HG03439 (cell line): ENCODE data around the gene TRABD2A.

ENCODE experiments used
- ATAC-seq: cut with Tn5 transposase; IDR thresholded peaks from one replicate; pipeline ENCODE4 v1.9.1; 2021; ENCODE audit warnings: mild to moderate bottlenecking, moderate library complexity; ENCODE audit not compliant: unreplicated experiment

The TRABD2A gene

DNA sequence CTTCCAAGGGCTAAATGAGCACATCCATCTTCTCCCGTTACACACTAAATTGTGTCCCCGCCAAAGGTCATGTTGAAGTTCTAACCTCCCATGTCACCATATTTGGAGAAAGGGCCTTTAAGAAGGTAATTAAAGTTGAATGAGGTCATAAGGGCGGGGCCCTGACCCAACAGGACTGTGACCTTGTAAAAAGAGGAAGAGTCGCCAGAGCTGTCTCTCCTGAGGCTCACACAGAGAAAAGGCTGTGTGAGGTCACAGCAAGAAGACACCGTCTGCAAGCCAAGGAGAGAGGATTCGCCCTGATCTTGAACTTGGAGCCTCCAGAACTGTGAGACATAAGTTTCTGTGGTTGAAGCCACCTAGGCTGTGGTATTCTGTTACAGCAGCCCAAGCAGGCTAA lies 24.1 kb downstream of the TRABD2A start:
- ATAC-seq: no peak

DNA sequence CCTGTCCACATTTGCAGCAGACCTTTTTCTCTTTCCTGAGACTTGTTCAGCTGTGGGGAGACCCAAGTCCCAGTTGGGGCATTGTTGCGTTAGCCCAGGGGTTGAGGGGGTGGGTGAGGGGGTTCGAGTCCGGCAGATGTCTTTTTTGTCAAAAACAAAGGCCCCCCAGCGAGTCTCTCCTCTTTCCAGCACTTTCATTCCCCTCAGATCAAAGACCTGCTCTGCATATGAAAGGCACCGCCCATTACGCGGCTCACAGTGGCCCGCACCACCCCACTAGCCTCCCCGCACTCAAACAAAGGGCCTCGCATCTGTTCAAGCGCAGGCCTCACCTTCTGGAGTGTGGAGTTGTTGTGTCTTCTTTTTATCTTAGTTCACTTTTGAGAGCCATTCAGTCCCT lies 25.2 kb downstream of the TRABD2A start:
- no peak for ATAC-seq

DNA sequence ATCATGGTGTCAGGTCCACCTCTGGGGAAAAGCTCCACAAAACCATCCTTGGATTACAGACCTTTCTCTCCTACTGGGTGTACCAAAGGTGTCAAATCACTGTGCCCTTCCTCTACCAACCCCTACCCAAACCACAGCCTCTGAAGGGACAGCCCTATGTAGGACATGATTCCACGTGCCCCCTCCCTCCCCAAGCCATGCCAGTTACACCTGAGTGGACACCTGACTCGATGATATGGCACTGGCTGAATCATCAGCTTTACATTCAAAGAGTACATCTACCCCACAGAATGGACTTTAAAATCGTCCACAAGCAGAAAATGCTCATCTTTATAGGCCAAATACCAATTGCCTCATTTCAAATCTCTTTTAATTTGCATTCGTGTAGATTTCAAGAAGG lies 26.0 kb downstream of the TRABD2A start:
- ATAC-seq: no peak

DNA sequence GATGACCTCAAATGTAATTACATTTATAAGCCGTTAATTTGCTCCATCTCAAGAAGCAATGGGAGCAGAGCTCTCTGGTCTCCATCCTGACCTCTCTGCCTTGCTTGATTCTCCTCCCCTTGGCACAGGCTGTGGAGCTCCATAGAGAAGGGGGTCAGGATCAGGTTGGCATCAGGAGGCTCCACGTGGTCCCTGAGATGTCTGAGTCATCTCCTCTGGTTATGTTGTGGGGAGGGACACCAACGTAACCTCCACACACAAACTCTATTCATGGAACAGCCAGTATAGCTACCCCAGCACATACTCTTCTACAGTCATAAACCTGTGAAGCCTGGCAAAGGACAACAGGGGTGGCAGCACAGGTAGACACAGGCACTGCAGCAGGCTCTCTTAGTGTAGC lies 29.0 kb downstream of the TRABD2A start:
- ATAC-seq: no peak

DNA sequence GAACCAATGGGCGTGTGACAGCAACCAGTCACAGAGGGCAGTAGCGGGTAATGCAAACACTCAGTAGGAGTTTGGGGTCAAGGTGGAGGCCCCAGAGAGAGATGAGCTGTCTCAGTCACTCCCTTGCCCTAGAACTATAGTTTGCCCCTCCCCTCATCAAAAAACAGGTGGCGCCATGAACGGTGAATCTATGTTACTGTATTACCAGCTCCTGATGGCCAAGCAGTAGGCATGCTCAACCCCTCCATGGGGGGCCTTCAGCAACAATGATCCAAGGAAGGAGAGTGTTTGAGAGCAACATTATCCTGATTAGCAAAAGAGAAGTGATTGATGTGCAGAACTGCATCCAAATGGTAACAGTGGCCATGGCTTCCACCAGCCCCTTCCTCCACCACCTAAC lies 30.4 kb downstream of the TRABD2A start:
- ATAC-seq: no peak

DNA sequence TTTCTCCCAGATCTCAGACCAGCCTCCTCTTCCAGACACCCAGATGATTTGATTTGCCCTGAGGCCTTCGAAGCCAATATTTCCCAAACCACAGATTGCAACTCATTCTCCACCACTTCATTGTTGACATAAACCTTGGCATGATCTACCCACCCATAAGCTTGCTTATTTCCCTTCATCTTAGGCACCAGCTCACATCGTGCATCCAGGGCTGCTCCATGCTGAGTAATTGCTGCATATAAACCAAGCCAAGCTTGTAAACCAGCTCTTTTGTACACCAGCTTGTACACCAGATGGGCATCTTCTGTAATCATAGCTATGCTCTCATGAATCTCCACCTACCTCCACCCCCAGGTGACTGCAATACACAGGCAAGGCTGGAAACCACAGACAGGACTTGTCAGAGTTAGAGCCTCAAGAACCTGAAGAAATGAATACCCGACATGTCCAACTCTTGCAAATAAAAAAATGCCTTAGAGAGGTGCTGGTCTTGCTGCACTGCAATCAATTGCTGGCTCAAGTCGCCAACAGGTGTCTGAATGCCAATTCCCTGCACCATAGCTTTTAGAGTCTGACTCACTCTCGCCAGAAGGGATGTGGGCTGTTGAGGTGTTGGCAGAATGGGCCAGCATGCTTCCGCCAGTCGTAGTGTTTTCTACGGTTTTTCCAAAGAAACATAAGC lies 31.5 kb downstream of the TRABD2A start:
- no peak for ATAC-seq

DNA sequence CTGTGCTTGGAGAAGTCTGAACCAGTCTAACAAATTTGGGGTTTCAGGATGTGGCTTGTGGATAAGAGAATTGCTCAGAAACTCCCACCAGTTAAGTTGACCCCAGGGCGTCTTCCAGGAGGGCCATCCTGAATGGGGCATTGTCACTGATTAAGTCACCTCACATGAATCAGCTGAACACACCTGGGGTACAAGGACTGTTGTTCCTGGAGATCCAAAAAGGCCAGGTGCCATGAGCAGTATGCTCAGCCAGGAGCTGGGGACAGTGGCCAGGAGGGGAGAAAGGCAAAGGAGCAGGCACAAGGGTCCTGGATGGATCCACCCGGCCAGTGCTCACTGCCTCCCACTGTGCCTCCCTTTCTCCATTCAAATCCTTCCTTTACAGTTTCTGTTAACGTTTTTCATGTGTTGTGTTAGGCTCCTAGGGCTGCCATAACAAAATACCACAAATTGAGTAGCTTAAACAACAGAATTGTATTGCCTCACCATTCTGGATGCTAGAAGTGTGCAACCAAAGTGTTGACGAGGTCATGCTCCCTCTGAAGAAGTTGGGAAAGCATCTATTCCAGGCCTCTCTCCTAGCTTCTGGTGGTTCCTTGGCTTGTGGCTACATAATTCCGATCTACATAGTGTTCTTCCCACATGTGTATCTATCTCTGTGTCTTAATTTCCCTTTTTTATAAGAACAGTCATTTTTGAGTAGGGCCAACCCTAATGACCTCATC lies 33.4 kb downstream of the TRABD2A start:
- no peak for ATAC-seq

DNA sequence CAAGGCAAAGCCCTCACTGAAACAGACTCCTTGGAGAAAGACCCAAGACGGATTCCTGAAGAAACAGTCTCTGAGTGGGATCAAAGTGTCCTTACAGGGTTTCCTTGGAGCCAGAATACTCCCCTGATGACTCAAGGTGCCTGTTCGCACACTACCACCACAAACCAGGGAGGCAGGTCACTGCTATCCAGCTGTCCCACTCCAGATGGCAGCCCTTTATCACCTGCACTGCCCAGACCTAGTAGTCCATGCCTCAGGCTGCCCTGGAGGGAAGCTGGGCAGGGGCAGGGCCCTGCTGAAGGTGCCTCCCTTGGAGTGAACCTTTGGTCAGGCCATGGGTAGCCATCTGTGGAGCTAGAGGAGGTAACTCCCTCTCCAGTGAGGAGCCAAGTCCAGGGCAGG lies 34.1 kb downstream of the TRABD2A start:
- no peak for ATAC-seq

DNA sequence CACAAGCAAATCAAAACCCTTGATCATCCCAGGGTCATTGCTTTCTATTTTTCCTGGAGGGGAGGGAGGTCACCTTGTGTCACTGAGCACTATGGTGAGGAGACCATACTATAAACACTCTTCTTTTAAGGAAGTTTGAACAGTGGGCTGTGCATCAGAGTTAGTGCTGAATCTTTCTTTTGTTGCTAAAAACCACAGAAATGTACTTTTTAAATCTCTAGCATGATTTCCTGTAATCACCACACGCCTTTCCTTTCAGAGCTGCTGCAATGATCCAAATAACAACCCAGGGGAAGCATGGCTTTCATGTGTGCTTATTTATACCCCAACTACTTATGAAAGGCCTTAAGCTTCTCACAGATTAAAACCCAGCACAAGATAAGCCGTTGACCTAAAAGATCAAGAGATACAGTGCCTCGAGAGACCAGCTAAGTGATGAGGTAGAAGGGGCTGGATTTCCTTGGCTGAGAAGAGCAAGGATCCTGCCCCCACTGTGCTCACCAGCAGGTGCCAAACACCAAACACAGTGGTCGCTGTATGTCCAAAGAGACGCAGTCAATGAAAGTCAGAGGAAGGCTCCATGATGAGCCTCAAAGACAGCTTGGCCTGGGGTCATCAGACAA lies 34.7 kb downstream of the TRABD2A start:
- ATAC-seq: no peak

DNA sequence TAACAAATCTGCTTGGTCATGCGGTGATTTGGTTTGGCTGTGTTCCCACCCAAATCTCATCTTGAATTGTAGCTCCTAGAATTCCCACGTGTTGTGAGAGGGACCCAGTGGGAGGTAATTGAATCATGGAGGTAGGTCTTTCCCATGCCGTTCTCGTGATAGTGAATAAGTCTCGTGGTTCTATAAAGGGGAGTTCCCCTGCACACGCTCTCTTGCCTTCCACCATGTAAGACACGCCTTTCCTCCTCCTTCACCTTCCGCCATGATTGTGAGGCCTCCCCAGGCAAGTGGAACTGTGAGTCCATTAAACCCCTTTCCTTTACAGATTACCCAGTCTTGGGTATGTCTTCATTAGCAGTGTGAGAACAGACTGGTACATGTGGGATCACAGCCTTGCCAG lies 36.7 kb downstream of the TRABD2A start:
- ATAC-seq: no peak

DNA sequence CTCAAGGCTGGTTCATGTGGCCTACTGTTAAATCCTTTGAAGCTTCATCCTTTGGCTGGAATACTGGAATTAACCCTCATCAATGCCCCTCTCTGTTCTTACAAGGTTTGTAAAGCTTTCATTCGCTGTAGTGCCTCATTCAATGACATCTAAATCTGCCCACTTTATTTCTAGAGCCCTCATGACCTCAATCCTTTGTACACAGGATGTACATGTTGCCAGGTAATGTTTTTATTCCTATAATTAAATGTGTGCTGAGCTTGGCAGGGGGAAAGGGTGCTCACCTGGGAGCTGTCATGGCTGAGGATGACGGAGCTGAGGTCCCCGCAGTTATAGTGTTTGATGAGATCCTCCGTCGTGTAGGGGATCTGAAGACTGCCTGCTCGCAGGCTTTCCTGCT lies 39.3 kb downstream of the TRABD2A start:
- no peak for ATAC-seq

DNA sequence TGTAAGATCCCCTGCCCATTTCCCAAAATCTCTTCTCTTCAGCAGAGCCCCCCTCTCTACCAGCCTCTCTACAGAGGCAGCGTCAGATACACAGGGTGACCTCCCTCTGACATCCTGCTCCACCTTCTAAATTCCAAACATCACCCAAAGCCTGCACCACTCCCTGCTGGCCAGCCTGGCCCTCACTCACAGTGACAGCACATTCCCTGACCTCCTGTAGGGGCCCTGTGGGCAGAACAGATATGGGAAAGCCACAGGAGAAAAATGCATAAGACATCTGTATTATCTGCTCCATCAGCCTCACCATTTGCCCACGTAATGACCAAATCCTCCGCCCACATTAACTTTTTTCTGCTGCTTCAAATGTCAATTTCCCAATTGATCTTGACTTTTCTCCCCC lies 40.6 kb downstream of the TRABD2A start:
- ATAC-seq: no peak

DNA sequence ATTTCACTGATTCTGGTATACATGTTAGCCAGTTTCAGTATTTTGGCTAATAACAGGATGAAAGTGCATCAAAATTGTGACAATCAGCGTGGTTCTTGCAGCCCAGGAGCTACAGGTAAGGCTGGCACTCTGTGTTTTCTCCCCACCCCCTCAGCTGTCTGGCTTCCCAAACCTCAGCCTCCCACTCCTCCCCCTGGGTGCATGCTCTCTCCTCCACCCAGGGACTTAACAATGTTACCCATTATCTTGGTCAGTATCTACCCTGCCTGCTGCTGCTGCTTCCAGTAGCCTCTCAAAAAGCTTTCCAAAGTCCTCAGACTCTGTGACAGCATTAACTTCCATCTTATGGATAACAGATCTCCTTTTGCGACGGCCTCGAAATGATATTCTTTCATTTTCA lies 41.0 kb downstream of the TRABD2A start:
- no peak for ATAC-seq

DNA sequence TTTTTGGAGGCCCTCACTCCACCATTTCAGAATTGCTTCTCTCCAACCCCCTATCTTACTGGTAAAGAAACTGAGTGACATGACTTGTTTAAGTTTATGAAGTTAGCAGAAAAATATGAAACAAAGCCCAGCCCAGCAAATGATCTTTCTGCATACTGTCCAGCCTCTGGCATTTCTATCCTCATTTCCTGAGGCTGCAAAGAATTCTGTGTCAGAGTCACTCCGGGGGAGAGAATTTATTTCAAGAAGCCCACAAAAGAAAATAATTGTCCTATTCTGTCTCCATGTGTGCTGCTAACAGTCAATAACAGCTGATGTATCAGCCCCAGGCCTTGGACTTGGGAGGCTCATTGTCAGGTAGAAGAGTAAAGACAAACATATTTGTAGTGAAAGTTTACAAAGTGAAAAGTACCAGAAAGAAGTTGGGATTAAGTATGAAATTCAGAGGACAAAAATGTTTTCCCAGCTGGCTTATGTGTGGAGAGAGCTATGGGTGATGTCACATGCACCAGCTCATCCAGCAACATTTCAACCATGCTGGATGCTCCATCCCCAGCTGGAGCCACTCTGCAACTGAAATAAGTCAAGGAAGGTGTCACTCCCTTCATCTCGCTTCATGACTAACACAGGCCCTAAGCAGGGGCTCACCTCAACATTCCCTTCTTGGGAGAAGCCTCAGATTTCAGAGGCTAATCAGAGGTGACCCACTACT lies 42.3 kb downstream of the TRABD2A start:
- no peak for ATAC-seq

DNA sequence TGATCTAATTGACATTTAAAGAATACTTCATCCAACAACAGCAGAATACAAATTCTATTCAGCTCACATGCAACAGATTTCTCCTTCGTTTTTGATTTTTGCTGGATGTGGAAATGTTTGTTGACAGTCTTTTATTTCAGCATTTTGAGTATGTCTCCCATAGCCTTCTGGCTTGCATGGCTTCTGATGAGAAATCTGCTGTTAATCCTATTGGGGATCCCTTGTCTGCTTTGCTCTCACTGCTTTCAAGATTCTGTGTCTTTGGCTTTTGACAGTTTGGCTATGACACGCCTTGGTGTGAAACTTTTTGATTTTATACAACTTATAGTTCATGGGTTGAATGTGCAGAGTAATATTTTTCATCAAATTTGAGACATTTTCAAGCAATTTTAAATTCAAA lies 44.7 kb downstream of the TRABD2A start:
- ATAC-seq: no peak

DNA sequence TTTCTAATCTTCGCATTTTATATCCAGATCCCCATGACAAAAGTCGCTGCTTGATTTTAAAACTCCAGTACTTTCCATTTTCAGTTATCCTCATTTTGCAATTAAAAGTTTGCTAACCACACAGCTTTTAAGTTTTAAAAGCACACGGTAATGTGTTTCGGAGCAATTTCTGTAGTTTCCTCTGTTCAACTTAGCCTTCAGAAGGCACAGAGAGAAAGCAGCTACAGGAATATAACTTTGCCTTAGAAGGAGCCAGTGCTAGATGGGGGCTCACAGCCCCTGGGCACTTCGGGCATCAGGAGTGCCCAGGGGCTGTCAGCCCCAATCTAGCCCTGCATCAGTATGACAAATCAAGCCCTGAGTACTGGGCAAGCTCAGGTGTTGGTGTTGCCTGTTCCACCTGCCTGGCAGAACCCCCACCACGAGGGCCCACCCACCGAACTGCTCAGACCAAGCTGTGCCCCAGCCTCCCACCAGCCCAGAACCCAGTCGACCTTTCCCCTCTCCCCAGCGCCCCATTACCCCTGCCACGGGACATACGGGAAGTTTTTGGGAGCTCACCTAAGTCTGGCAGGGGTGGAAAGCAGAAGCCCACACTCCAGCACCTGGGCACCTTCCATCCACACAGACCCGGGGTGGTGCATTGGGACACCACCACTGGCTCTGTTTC lies 47.3 kb downstream of the TRABD2A start:
- ATAC-seq: no peak

DNA sequence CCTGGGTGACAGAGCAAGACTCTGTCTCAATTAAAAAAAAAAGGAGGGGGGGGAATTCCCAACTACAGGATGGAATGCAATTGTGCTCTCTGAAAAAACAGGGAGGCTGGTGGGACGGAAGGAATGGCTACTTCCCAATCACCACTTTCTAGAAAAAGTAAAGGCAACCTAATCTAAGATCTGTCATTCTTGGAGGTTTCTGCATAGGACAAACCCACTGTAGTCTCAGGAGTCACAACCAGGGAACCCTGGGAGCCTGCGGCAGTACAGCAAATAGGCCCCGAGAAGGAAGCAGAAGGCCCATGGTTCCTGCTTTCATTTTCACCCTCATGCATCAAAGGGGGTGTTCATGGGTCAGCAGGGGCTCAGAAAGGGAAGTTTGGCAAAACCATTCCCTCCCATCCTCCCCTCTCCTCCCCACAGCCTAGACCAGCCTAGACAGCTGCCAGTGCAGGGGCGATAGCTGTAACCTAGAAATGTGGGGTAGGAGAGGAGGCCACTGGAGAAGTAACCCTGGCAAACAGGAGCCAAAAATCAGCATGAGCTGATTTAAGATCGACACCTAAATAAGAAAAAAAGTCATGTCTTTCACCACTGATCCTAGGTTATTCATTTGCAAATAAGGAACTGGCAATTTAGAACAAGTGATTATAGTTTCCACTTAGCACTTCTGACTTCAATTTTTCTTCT lies 48.0 kb downstream of the TRABD2A start:
- ATAC-seq: peak; percentile 57

DNA sequence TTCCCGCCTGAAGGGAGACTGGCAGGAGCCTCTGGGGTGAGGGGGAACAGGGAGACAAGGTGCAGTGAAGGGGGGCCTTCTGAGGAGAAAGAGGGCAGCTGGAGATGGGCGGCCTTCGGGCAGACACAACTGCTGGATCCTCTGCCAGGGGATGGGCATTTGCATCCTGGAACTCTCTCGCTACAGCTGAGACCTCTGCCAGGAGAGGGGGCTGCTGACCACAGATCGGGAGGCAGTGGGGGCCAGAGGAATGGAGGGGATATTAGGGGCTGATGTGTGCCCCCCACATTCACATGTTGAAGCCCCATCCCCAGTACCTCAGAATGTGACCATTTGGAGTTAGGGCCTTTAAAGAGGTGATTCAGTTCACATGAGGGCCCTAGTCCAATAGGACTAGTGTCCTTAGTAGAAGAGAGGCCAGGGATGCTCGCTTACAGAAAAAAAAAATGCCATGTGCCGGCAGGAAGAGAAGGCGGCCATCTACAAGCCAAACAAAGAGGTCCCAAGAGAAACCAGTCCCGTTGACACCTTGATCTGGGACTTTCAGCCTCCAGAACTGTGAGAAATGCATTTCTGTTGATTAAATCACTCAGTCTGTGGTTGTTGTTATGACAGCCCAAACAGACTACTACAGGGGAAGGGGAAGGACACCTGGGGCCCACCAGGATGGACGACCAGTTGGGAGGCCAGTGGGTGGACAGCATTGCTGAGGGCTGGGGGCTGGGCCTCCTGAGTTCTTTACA lies 50.0 kb downstream of the TRABD2A start:
- no peak for ATAC-seq

DNA sequence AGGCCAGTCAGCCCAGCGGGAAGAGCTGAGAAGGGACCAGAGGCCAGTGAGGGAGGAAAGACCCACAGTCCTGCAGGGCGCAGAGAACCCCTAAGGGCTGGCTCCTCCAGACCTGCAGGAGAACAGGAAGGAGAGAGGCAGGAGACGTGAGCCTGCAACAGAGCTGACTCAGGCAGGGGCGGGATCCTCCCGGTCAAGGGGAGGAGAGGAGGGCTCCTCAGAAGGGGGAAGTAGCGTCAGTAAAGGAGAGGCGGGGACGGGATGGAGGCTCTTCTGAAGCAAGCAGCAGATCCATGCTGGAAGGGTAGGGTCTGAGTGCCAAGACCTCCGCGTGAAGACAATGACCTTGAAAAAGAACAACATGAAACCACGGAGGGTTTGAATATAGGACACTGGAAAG lies 50.8 kb downstream of the TRABD2A start:
- ATAC-seq: no peak

DNA sequence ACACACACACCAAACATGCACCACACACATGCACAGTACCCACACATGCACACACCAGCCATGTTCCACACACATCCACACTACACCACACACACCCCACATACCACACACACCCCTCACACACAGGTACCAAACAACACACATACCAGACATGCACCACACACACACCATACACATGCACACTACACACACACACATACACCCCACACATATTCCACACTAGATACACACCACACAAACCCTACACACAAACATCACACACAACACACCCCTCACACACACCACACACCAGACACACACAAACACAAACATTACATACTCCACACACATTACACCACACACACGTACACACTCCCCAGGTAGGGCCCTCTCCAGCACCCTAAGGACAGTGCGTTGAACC lies 51.2 kb downstream of the TRABD2A start:
- ATAC-seq: no peak
